Upper lobe of left lung (tissue), 4 donors: ENCODE data around the gene ANKS1B.

Experiments used
- EP300 ChIP-seq, 4 donors: sonication (generic); formaldehyde crosslinking; IDR thresholded peaks; one replicate each; pipeline ENCODE4 v1.5.1; 2017; ENCODE audit warnings: antibody characterized with exemption in 4 of 4, control low read depth in 2 of 4
- POLR2A ChIP-seq, 4 donors: fragments of 450-650 bp; IDR thresholded peaks; one replicate each; pipeline ENCODE4 v1.5.1; 2016 to 2017; ENCODE audit warnings: antibody characterized with exemption in 4 of 4, mild to moderate bottlenecking in 2 of 4
- TF ChIP-seq, protein P1 (sequence below), 6 experiments: fragments of 450-650 bp in 4 of 6; fragments of 200-600 bp in 2 of 6; sonication (generic) in 2 of 6; IDR thresholded peaks; one replicate each; pipeline ENCODE4 v1.5.1; 2016 to 2019; ENCODE audit warnings: antibody characterized with exemption in 6 of 6

DNA sequence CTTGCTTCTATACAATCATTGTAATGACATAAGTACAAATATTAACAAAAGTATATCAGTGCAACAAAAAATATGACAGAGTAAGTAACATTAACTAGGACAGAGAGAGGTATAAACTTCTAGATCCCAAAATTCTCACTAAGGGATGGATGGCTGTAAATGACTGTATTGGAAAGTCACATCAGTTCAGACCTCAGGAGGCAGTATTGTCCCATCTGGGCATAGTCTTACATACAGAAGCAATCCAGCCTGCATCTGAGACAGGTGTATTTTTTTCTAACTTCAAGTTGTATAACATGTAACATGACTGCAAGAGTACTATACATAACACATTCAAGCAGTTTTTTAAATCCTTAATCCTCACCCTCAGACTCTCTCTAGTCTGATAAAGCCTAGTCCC, 238.2 kb downstream of the ANKS1B start:
- TF ChIP-seq, protein P1, sequence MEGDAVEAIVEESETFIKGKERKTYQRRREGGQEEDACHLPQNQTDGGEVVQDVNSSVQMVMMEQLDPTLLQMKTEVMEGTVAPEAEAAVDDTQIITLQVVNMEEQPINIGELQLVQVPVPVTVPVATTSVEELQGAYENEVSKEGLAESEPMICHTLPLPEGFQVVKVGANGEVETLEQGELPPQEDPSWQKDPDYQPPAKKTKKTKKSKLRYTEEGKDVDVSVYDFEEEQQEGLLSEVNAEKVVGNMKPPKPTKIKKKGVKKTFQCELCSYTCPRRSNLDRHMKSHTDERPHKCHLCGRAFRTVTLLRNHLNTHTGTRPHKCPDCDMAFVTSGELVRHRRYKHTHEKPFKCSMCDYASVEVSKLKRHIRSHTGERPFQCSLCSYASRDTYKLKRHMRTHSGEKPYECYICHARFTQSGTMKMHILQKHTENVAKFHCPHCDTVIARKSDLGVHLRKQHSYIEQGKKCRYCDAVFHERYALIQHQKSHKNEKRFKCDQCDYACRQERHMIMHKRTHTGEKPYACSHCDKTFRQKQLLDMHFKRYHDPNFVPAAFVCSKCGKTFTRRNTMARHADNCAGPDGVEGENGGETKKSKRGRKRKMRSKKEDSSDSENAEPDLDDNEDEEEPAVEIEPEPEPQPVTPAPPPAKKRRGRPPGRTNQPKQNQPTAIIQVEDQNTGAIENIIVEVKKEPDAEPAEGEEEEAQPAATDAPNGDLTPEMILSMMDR (IDR thresholded peaks at IDR 0.05), result no peak
- no peak for TF ChIP-seq POLR2A (IDR thresholded peaks at IDR 0.05)
- TF ChIP-seq EP300 (IDR thresholded peaks at IDR 0.05), result no peak
